Activated CD4-positive, alpha-beta T cell treated with anti-CD3 and anti-CD28 coated beads, Interleukin-2, amount 50 U/mL, for 24 hours (primary cell): Measurements from ENCODE around the gene KCNK4.
"Not testable (repeated sequence)": the region's sequence is repeated elsewhere in the genome, so short reads cannot be mapped to it uniquely, and the experiment has no call there.

Experiments
- DNase-seq, 2 donors: peaks; one replicate each; pipeline ENCODE4 v3.0.0-alpha.2; 2020; ENCODE audit warnings: low read depth in 1 of 2, low spot score in 1 of 2

The KCNK4 gene

GRCh38 chr11:64323373-64323772 is 32.3 kb downstream of the KCNK4 start:
- DNase-seq: no peak

DNA sequence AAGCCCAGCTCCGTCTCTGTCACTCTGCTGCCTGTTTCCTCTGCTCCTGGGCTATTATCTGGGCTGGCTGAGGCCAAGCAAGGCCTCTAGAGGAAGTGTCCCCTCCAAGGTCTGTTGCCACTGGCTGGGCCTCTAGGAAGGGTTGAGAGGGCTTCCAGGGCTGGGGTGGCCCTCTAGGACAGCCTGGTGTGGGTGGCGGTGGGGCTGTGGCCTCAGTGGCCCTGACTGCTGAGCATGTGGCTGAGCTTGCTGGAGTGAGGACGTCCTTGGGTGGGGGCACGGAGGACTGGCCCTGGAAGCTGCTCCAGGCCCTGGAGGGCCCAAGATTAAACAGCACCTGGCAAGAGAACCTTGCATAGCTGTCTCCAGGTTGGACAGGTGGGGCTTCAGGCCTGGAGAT is 32.9 kb downstream of the KCNK4 start:
- not testable (repeated sequence) for DNase-seq

- no peak for DNase-seq
Observed at GRCh38 chr11:64324692-64325469, 33.8 kb downstream of the KCNK4 start.

- no peak for DNase-seq
Observed at GRCh38 chr11:64327375-64327774, 36.3 kb downstream of the KCNK4 start.

GRCh38 chr11:64327993-64328392 is 36.9 kb downstream of the KCNK4 start:
- no peak for DNase-seq

GRCh38 chr11:64330888-64331287 is 39.8 kb downstream of the KCNK4 start:
- DNase-seq: no peak

DNA sequence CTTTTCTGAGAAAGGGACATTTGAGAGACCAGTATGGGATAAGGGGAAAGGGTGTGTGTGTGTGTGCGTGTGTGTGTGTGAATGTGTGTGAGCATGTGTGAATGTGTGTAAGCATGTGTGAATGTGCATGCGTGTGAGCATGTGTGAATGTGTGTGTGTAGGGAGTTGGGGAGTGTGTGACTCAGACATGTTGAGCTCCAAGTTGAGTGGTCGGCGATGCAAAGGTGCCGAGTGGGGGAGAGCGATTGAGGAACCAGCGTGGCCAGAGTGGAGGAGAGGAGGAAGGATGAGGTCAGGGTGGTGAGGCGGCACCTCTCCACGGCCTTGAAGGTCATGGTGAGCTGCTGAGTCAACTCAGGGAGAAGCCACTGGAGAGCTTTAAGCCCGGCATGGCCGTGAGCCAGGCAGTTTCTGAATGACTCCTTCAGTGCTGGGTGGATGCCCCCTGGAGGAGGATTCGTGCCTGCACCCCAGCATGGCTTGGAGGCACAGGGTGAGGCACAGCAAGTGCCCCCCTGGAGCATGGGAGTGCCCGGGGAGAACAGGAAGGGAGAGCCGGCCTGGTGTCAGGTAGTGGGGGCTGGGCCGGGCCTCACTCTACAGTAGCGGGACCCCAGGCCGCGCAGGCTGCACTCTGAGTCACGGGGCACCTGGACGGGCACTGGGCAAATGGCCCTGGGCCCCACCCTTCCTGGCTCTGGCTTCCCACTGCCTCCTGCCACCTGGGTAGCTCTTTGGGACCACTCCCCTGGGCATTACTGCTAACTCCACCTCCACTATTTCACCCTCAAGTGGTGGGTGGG is 40.7 kb downstream of the KCNK4 start:
- DNase-seq: peak; percentile 31 to 54

- no peak for DNase-seq
Observed at GRCh38 chr11:64333556-64333955, 42.5 kb downstream of the KCNK4 start.

GRCh38 chr11:64334764-64335735 is 43.9 kb downstream of the KCNK4 start:
- no peak for DNase-seq

GRCh38 chr11:64337538-64338249 is 46.6 kb downstream of the KCNK4 start:
- DNase-seq: no peak

- DNase-seq: no peak
Observed at GRCh38 chr11:64338716-64339115, 47.6 kb downstream of the KCNK4 start.

- no peak for DNase-seq
Observed at GRCh38 chr11:64339286-64339685, 48.2 kb downstream of the KCNK4 start.

DNA sequence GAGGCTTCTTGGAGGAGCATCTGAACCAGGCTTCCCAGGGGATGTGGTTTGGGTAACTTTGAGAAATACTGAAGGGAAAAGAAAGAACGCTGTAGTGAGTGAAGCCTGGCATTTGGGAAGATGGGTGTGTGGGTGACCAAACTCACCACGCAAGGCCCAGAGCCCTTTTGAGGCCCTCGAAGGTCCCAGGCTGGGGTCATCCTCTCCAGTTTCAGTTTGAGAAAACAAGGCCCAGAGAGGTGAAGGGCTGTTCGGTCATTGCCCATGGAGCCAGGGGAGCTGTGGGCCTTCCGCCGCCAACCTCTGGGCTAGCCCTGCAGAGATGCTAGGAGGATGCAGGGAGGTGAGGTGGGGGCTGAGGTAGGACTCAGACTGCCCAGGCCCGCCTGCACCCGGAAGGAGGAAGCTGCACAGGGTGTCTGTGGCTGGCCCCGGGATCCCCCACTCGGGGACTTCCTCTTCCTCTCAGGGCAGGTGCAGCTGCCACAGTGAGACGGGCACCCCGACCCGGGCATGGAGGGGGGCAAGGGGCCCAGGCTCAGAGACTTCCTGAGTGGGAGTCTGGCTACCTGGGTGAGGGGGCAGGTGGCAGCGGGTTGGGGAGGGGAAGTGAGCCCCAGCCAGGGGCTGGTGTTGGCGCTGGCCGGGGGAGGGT is 48.8 kb downstream of the KCNK4 start, which contains the start of gene CCDC88B:
Gene CCDC88B, plus strand, starts transcription at position 451 of the 655 bp plus-strand sequence. Its CDS starts 63 bp downstream, at position 514.
- peak; percentile 60 to 72 for DNase-seq

GRCh38 chr11:64340671-64341335 is 49.7 kb downstream of the KCNK4 start:
- peak; percentile 65 to 66 for DNase-seq

DNA sequence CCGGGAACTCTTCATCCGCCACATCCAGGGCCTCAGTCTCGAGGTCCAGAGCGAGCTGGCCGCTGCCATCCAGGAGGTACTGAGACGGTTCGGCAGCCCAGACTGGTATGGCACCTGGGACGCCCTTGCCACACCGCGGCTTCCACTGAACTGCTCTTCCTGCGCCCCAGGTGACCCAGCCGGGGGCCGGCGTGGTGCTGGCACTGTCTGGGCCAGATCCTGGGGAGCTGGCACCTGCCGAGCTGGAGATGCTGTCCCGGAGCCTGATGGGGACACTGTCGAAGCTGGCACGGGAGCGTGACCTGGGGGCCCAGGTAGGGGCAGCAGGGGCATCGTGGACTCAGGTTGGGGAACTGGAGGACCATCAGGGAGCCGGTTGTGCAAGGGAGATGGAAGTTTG is 50.3 kb downstream of the KCNK4 start:
- DNase-seq: no peak

- DNase-seq: peak; percentile 84 to 86
Observed at GRCh38 chr11:64341851-64342791, 51.0 kb downstream of the KCNK4 start.

DNA sequence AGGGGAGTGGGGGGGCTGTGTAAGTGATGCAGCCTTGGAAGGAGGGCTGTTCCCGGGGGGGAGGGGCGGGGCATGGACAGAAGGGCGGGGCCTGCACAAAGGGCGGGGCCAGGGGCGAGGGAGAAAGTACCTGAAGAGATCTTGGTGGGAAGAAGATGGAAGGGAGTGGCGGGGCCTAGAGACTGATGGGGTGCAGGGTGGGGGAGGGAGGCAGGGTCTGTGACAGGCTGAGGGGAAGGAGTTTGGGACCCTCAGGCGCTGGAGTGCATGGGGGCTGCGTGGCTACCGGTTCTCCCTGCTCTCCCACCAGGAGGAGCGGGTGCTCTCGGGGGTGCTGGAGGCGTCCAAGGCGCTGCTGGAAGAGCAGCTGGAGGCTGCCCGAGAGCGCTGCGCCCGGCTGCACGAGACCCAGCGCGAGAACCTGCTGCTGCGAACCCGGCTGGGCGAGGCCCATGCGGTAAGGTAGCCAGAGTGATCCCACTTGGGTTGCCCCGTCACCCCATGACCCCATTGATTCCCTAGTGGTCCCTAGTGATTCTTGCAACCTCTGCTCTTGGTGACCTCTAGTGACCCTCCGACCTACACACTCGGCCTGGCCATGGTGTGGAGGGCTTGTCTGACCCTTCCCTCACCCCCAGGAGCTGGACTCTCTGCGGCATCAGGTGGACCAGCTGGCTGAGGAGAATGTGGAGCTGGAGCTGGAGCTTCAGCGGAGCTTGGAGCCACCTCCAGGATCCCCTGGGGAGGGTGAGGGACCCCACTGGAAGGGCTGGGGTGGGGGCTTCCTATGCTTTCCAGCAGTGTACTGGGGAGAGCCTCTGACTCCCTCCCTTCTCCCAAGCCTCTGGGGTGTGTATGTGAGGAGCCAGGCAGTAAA is 52.0 kb downstream of the KCNK4 start:
- no peak for DNase-seq
